H1 (cell line): ENCODE data around the gene ETV4. TPM values are rescaled to one million over a fixed set of nuclear protein-coding genes. Genes with fewer than 3 reads are reported as not detected.

Experiments
- CTCF ChIA-PET: fragments of 300-600 bp; sonication (Branson Sonifier 250); formaldehyde crosslinking; loops from one replicate; lab custom pipeline; 2021; ENCODE audit not compliant: partially characterized antibody; lab: Charles Lee
- POLR2A ChIA-PET: fragments of 300-600 bp; sonication (Branson Sonifier 250); formaldehyde crosslinking; loops from one replicate; lab custom pipeline; 2021; ENCODE audit warnings: inconsistent platforms; ENCODE audit not compliant: partially characterized antibody; lab: Charles Lee
- DNase-seq, 2 experiments: peaks; one replicate each; pipeline versions ENCODE4 v3.0.0 to v3.0.0-alpha.2; 2010 to 2022; ENCODE audit warnings: low spot score in 2 of 2, low read depth in 1 of 2, mixed read lengths in 1 of 2
- FAIRE-seq: peaks from 2 replicates; lab custom pipeline; 2011; peaks lifted over from hg19 to GRCh38; lab: Jason Lieb, UNC
- H2AFZ ChIP-seq: 2 replicates; pipeline ENCODE4 v1.8.1; 2012; ENCODE audit warnings: low read length, inconsistent platforms
- H2AK5ac ChIP-seq: 2 replicates; pipeline ENCODE4 v1.6.1; 2013; ENCODE audit warnings: low read depth, low read length
- H2BK120ac ChIP-seq: replicated peaks from 2 replicates; pipeline ENCODE3; 2013; ENCODE audit warnings: low read depth, low read length, inconsistent platforms
- H2BK12ac ChIP-seq: 2 replicates; pipeline ENCODE4 v1.6.1; 2013; ENCODE audit warnings: low read depth, low read length
- H2BK15ac ChIP-seq: 2 replicates; pipeline ENCODE4 v1.6.1; 2013; ENCODE audit warnings: low read length
- H2BK20ac ChIP-seq: 2 replicates; pipeline ENCODE4 v1.6.1; 2013; ENCODE audit warnings: low read length
- H2BK5ac ChIP-seq: 2 replicates; pipeline ENCODE4 v1.6.1; 2013; ENCODE audit warnings: low read depth, low read length
- H3K14ac ChIP-seq: 2 replicates; pipeline ENCODE4 v1.6.1; 2013; ENCODE audit warnings: inconsistent platforms; ENCODE audit not compliant: insufficient read length
- H3K18ac ChIP-seq: 2 replicates; pipeline ENCODE4 v1.6.1; 2013; ENCODE audit warnings: low read length; ENCODE audit errors: extremely low read depth
- H3K23ac ChIP-seq: 2 replicates; pipeline ENCODE4 v1.6.1; 2013; ENCODE audit warnings: inconsistent platforms; ENCODE audit not compliant: insufficient read length
- H3K23me2 ChIP-seq: 2 replicates; pipeline ENCODE4 v1.6.1; 2013; ENCODE audit warnings: low read depth, low read length
- H3K27ac ChIP-seq: 2 replicates; pipeline ENCODE4 v1.6.1; 2011; ENCODE audit warnings: low read depth, low read length, inconsistent platforms
- H3K27me3 ChIP-seq, 4 experiments: replicated peaks in 1 of 4; 1 replicate in 1 of 4; 2 replicates in 3 of 4; pipeline versions ENCODE4 v1.6.1 to v1.8.1; 2011 to 2013; ENCODE audit warnings: low read length in 3 of 4, mild to moderate bottlenecking in 3 of 4, inconsistent platforms in 2 of 4, mixed read lengths in 2 of 4, moderate library complexity in 1 of 4; ENCODE audit not compliant: control insufficient read depth in 3 of 4, insufficient read depth in 3 of 4; ENCODE audit errors: extremely low read depth in 1 of 4
- H3K36me3 ChIP-seq, 4 experiments: 2 replicates each; pipeline versions ENCODE4 v1.6.1 to v1.8.1; 2011 to 2013; ENCODE audit warnings: mild to moderate bottlenecking in 4 of 4, low read length in 3 of 4, moderate library complexity in 2 of 4, control low read depth in 1 of 4, inconsistent platforms in 1 of 4; ENCODE audit not compliant: insufficient read depth in 4 of 4, control insufficient read depth in 2 of 4
- H3K4ac ChIP-seq: replicated peaks from 2 replicates; pipeline ENCODE3; 2013; ENCODE audit warnings: low read length, low read depth, mixed read lengths, inconsistent platforms; ENCODE audit not compliant: insufficient read length
- H3K4me1 ChIP-seq, 4 experiments: replicated peaks in 1 of 4; 1 replicate in 1 of 4; 2 replicates in 3 of 4; pipeline versions ENCODE4 v1.6.1 to v1.8.1; 2011 to 2013; ENCODE audit warnings: low read length in 3 of 4, inconsistent platforms in 2 of 4, mixed read lengths in 1 of 4; ENCODE audit not compliant: insufficient read depth in 4 of 4, control insufficient read depth in 3 of 4
- H3K4me2 ChIP-seq, 2 experiments: 2 replicates each; pipeline versions ENCODE4 v1.6.1 to v1.8.1; 2011 to 2013; ENCODE audit warnings: low read depth in 2 of 2, low read length in 2 of 2, control low read depth in 1 of 2, inconsistent platforms in 1 of 2, mild to moderate bottlenecking in 1 of 2; ENCODE audit not compliant: insufficient read depth in 1 of 2
- H3K4me3 ChIP-seq, 4 experiments: fragments of 200-600, 300-600 bp in 1 of 4; sonication (generic), shearing (Covaris generic), sonication (Bioruptor Twin) in 1 of 4; 2 replicates each; pipeline versions ENCODE4 v1.5.1 to v1.8.1; 2011 to 2016; ENCODE audit warnings: low read length in 4 of 4, low read depth in 3 of 4, control low read depth in 2 of 4, inconsistent platforms in 2 of 4, mild to moderate bottlenecking in 2 of 4, mixed read lengths in 1 of 4, moderate library complexity in 1 of 4; ENCODE audit not compliant: insufficient read depth in 2 of 4; ENCODE audit errors: extremely low read depth in 1 of 4
- H3K56ac ChIP-seq: replicated peaks from 2 replicates; pipeline ENCODE3; 2013; ENCODE audit warnings: low read depth, mild to moderate bottlenecking, mixed read lengths, low read length, inconsistent platforms; ENCODE audit not compliant: insufficient read length
- H3K79me1 ChIP-seq: 2 replicates; pipeline ENCODE4 v1.6.1; 2013; ENCODE audit warnings: low read depth, low read length, control low read depth
- H3K79me2 ChIP-seq, 2 experiments: 2 replicates each; pipeline versions ENCODE4 v1.6.1 to v1.8.1; 2012 to 2013; ENCODE audit warnings: low read length in 2 of 2, mild to moderate bottlenecking in 2 of 2, inconsistent platforms in 1 of 2; ENCODE audit not compliant: insufficient read depth in 2 of 2, control insufficient read depth in 1 of 2
- H3K9ac ChIP-seq, 4 experiments: replicated peaks in 1 of 4; 1 replicate in 1 of 4; 2 replicates in 3 of 4; pipeline versions ENCODE4 v1.6.1 to v1.8.1; 2011 to 2013; ENCODE audit warnings: low read depth in 3 of 4, low read length in 3 of 4, control low read depth in 2 of 4, mild to moderate bottlenecking in 2 of 4, moderate library complexity in 2 of 4, inconsistent platforms in 1 of 4; ENCODE audit errors: extremely low read depth in 1 of 4
- H3K9me3 ChIP-seq, 2 experiments: 2 replicates each; pipeline versions ENCODE4 v1.6.1 to v1.8.1; 2012 to 2013; ENCODE audit warnings: mild to moderate bottlenecking in 2 of 2, moderate library complexity in 2 of 2, control low read depth in 1 of 2, inconsistent platforms in 1 of 2, low read depth in 1 of 2, low read length in 1 of 2, mixed read lengths in 1 of 2; ENCODE audit not compliant: insufficient read depth in 2 of 2
- H4K20me1 ChIP-seq, 2 experiments: replicated peaks in 1 of 2; 2 replicates each; pipeline versions ENCODE3 to v1.8.1; 2011 to 2013; ENCODE audit warnings: inconsistent platforms in 2 of 2, low read length in 2 of 2, mild to moderate bottlenecking in 1 of 2; ENCODE audit not compliant: insufficient read depth in 2 of 2, control insufficient read depth in 1 of 2
- H4K5ac ChIP-seq: 2 replicates; pipeline ENCODE4 v1.6.1; 2013; ENCODE audit warnings: low read length, low read depth, mixed read lengths, inconsistent platforms; ENCODE audit not compliant: insufficient read length
- H4K8ac ChIP-seq: 2 replicates; pipeline ENCODE4 v1.8.0; 2013; ENCODE audit warnings: mild to moderate bottlenecking, moderate library complexity, low read length, inconsistent platforms; ENCODE audit not compliant: insufficient read depth; ENCODE audit errors: extremely low read depth
- H4K91ac ChIP-seq: replicated peaks from 2 replicates; pipeline ENCODE3; 2013; ENCODE audit warnings: low read length, mixed read lengths, inconsistent platforms; ENCODE audit not compliant: insufficient read length
- ASH2L ChIP-seq: fragments of 200-600, 300-600 bp; sonication (generic); IDR thresholded peaks from one replicate; pipeline ENCODE4 v1.7.1; 2017; ENCODE audit warnings: low read length
- EP300 ChIP-seq, 2 experiments: IDR thresholded peaks; 1 replicate in 1 of 2; 2 replicates in 1 of 2; pipeline ENCODE4 v1.6.1; 2011 to 2012; ENCODE audit warnings: low read depth in 2 of 2, low read length in 2 of 2, mild to moderate bottlenecking in 2 of 2, borderline replicate concordance in 1 of 2, inconsistent platforms in 1 of 2, moderate library complexity in 1 of 2
- HDAC2 ChIP-seq, 2 experiments: fragments of 300-600 bp in 1 of 2; sonication (generic) in 1 of 2; IDR thresholded peaks; 2 replicates each; pipeline ENCODE4 v1.6.1; 2011 to 2012; ENCODE audit warnings: low read depth in 2 of 2, low read length in 2 of 2, mild to moderate bottlenecking in 2 of 2, moderate library complexity in 2 of 2, borderline replicate concordance in 1 of 2, inconsistent platforms in 1 of 2
- TAF7 ChIP-seq: optimal IDR thresholded peaks from 2 replicates; pipeline ENCODE3; 2011; ENCODE audit warnings: low read depth, mild to moderate bottlenecking, inconsistent platforms, low read length, moderate library complexity, borderline replicate concordance
- WGBS, 2 experiments: shearing (Covaris generic) in 1 of 2; methylation state at CpG; one replicate each; pipeline versions ENCODE4 v1.1.6 to v1.1.7; 2013 to 2015; ENCODE audit warnings: low lambda C conversion rate in 2 of 2, mixed read lengths in 2 of 2, inconsistent platforms in 1 of 2, low coverage in 1 of 2, missing lambda C conversion rate in 1 of 2; ENCODE audit not compliant: insufficient replicate concordance in 2 of 2, insufficient coverage in 1 of 2, insufficient read length in 1 of 2; ENCODE audit errors: extremely low coverage in 1 of 2, missing lambda C conversion rate in 1 of 2; 5-methylcytosine and 5-hydroxymethylcytosine counted together
- polyA plus RNA-seq, 7 experiments: library from polyadenylated mRNA; depleted of rRNA in 3 of 7; stranded (reverse) in 5 of 7; unstranded in 2 of 7; fragments of >200 nt in 5 of 7; fragments of 200-250 nt in 2 of 7; gene quantifications; 1 replicate in 5 of 7; 2 replicates in 1 of 7; 4 replicates in 1 of 7; pipeline versions ENCODE4 v1.2.1 to v1.2.3, GENCODE V29; 2011 to 2013; ENCODE audit warnings: missing spikeins in 2 of 7, mixed read lengths in 2 of 7
- total RNA-seq: library from RNA; stranded (reverse); fragmentation: NEBNext Ultra II Directional; extraction: Animal tissue kit (Norgen Biotek cat#: 25700); gene quantifications from 2 replicates; pipeline ENCODE4 v1.2.1, GENCODE V29; 2021

Gene ETV4
- total and polyA plus RNA-seq, 2 of the 8 experiments (the other 6 are each of a cell fraction or from before 2014, with no cell fraction given), result 75.2 to 143 TPM

GRCh38 chr17:43545383-43545632, 832 bp downstream of the ETV4 start:
- CTCF ChIA-PET, result interaction anchor here (1.0 kb wide), 1 partner anchor 14 kb away, joined by 5 read pairs; no protein-coding TSS in a partner anchor
- H3K4me1 ChIP-seq, result peaks cover 31 to 46% (median 40%) of the 10 kb centered on the region in 4 experiments
- H2AK5ac ChIP-seq, result no peak overlapping the region
- peaks cover 0 to 12% (median 7%) of the 10 kb centered on the region in 4 experiments; a peak in 5 of 7 replicates for H3K27me3 ChIP-seq
- H3K4ac ChIP-seq, result no peak overlapping the region
- no peak overlapping the region for H2BK15ac ChIP-seq
- peak overlapping the region; percentile 56 to 71 (median 64) for H3K4me3 ChIP-seq
- H2BK5ac ChIP-seq, result peak overlapping the region; percentile 95; the same call in 1 of the 2 replicates
- no peak overlapping the region for H3K23ac ChIP-seq
- no peaks in the 10 kb centered on the region for H3K36me3 ChIP-seq
- peak overlapping the region in 3 of 4 experiments; percentile 25 to 73 (median 67); a peak in 4 of 7 replicates for H3K9ac ChIP-seq
- peak in 1 of 2 experiments; percentile 86 for DNase-seq
- 2% methylated on average over 8 of the region's 21 CpGs; no CpG with 5 or more reads in 1 of the 2 experiments for WGBS, 2 experiments
- H2BK12ac ChIP-seq, result no peak overlapping the region; the same call in 1 of the 2 replicates
- H2AFZ ChIP-seq, result no peak overlapping the region
- no peak overlapping the region for H2BK20ac ChIP-seq
- H4K5ac ChIP-seq, result no peak overlapping the region
- POLR2A ChIA-PET, result interaction anchor here (0.7 to 12.8 kb wide), 6 partner anchors 9 to 100 kb away, joined by 3 to 345 read pairs (median 8); no protein-coding TSS in a partner anchor
- no peak overlapping the region for H2BK120ac ChIP-seq
- H4K91ac ChIP-seq, result no peak overlapping the region
- peaks cover 17 to 44% of the 10 kb centered on the region in 2 experiments; a peak in 3 of 4 replicates for H3K79me2 ChIP-seq
- no peaks in the 10 kb centered on the region for H3K9me3 ChIP-seq
- H3K14ac ChIP-seq, result no peak overlapping the region
- no peak for TF ChIP-seq ASH2L
- no peak for TF ChIP-seq HDAC2 (IDR thresholded peaks at IDR 0.05; ENCODE audit: borderline replicate concordance in 1 of 2, low read depth in 2 of 2, low read length in 2 of 2)
- no peak for TF ChIP-seq EP300 (IDR thresholded peaks at IDR 0.05; ENCODE audit: borderline replicate concordance in 1 of 2, low read depth in 2 of 2, low read length in 2 of 2)
- TF ChIP-seq TAF7, result no peak
- TF ChIP-seq, all 59 proteins: peak for 0
- Histone ChIP-seq H3K4me2 (peak overlapping the region; percentile 78 to 88), H3K23me2 (peaks cover 19% of the 10 kb centered on the region), H4K8ac (peak overlapping the region; percentile 31), H3K56ac (peak overlapping the region; percentile 62), H4K20me1 (peaks cover 2 to 3% of the 10 kb centered on the region in 2 experiments), H3K27ac (no peak overlapping the region; the same call in 1 of the 2 replicates), H3K18ac (peak overlapping the region; percentile 12; the same call in 1 of the 2 replicates), H3K79me1 (peaks cover 11% of the 10 kb centered on the region)
- no peak for FAIRE-seq
